ENCODE measurements around the gene FAM227B.
A peak's percentile ranks its signal among the peaks of the same experiment; 100 is the strongest.
"Not testable (repeated sequence)": the region's sequence is repeated elsewhere in the genome, so short reads cannot be mapped to it uniquely, and the experiment has no call there.

The FAM227B gene, protein sequence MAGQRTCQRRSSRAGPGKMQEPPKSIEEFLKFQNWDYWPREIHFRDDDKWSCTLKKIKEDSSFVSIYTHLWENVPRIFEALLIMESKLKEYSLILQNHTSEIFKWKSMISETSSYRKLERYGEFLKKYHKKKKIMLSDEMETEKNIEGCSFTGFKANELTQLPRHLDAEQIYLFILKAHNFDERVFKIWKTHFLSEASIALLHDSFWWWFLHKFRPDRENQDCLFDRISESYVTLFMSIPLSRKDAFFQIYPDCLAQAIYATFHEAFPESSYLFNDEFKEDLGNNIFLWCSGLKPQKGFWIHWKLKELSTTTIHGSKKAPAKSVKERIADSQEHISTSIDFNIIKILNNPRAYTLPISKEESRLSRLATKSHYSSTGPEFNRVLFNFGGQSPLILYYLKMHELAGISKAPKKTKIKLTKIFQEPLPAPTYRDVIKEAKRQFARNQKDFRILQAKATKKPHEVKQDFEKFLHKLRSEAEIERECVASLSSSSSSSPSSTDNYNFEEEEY

GRCh38 chr15:49620658-49621368 is at the start of gene FAM227B, which contains the start of gene DTWD1:
FAM227B (minus strand) TSS chr15:49620818; CDS start chr15:49615171, 5,647 bp downstream.
DTWD1 (plus strand) TSS chr15:49621048; CDS start chr15:49625168, 4,120 bp downstream.
- H3K4me3 ChIP-seq (ENCODE audit: low read depth, low read length) = peak within 1 kb of the TSS; percentile 81
- TF ChIP-seq, protein P1, sequence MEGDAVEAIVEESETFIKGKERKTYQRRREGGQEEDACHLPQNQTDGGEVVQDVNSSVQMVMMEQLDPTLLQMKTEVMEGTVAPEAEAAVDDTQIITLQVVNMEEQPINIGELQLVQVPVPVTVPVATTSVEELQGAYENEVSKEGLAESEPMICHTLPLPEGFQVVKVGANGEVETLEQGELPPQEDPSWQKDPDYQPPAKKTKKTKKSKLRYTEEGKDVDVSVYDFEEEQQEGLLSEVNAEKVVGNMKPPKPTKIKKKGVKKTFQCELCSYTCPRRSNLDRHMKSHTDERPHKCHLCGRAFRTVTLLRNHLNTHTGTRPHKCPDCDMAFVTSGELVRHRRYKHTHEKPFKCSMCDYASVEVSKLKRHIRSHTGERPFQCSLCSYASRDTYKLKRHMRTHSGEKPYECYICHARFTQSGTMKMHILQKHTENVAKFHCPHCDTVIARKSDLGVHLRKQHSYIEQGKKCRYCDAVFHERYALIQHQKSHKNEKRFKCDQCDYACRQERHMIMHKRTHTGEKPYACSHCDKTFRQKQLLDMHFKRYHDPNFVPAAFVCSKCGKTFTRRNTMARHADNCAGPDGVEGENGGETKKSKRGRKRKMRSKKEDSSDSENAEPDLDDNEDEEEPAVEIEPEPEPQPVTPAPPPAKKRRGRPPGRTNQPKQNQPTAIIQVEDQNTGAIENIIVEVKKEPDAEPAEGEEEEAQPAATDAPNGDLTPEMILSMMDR (IDR thresholded peaks at IDR 0.05; ENCODE audit: low read depth, low read length) = no peak

- no peak overlapping the region for H3K4me3 ChIP-seq (ENCODE audit: low read depth, low read length)
- TF ChIP-seq, protein P1 (IDR thresholded peaks at IDR 0.05; ENCODE audit: low read depth, low read length) = no peak
Observed at GRCh38 chr15:49669288-49669687, 48.7 kb upstream of the FAM227B start.

GRCh38 chr15:49666486-49666885 is 45.9 kb upstream of the FAM227B start:
- not testable (repeated sequence) for H3K4me3 ChIP-seq (ENCODE audit: low read depth, low read length)

- H3K4me3 ChIP-seq (ENCODE audit: low read depth, low read length) = no peak overlapping the region
- TF ChIP-seq, protein P1 (IDR thresholded peaks at IDR 0.05; ENCODE audit: low read depth, low read length) = no peak
Observed at GRCh38 chr15:49664716-49665115, 44.1 kb upstream of the FAM227B start.

DNA sequence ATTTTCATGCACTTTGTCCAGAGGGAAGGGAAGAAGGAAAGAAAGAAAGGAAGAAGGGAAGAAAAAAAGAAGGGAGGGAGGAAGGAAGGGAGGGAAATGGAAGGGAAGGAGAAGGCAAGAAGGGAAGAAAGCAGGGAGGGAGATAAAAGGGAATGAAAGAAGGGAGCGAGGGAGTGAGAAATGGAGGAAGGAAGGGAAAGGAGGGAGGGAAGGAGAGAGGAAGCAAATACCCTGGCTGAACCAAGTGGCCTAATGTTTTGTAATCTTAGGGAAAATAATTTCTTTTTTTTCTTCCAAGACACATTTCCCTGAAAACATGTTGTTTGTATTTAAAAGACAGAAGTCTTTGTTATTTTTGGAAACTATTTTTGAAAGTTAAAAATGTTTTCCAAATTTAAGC is 36.1 kb upstream of the FAM227B start:
- TF ChIP-seq, protein P1 (IDR thresholded peaks at IDR 0.05; ENCODE audit: low read depth, low read length) = no peak
- H3K4me3 ChIP-seq (ENCODE audit: low read depth, low read length) = no peak overlapping the region

- TF ChIP-seq, protein P1 (IDR thresholded peaks at IDR 0.05; ENCODE audit: low read depth, low read length) = no peak
- H3K4me3 ChIP-seq (ENCODE audit: low read depth, low read length) = no peak overlapping the region
Observed at GRCh38 chr15:49652922-49653321, 32.3 kb upstream of the FAM227B start.

DNA sequence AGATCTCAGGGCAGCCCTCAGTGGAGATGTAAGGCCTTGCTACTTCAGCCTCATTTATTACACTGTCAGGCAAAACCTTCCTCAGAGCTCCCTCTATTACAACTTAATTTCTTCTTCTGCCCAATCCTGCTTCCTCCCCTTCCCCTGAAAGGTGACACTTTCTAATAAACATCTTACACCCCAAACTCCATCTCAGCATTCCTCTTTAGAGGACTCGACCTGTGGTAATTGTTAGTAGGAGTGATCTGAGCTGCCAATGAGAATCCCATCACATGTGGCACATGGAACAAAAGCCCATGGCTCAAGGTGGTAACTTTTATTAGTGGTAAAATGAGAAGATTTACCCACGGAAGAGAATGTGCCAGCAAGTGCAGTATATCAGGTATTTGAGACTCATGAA is 30.1 kb upstream of the FAM227B start:
- TF ChIP-seq, protein P1 (IDR thresholded peaks at IDR 0.05; ENCODE audit: low read depth, low read length) = no peak
- no peak overlapping the region for H3K4me3 ChIP-seq (ENCODE audit: low read depth, low read length)

All from WI38 (cell line).